ENCODE results near the gene PAF1.

Gene PAF1

GRCh38 chr19:39390751-39391437 is at the start of gene PAF1, which contains the start of gene MED29:
PAF1 (minus strand) TSS chr19:39391106; CDS start chr19:39390864, 242 bp downstream.
MED29 (plus strand) TSS chr19:39391378; CDS start chr19:39391423, 45 bp downstream.
- peak; percentile 99 for DNase-seq (ENCODE audit: low read depth in 2 of 2)

- no peak for DNase-seq (ENCODE audit: low read depth in 2 of 2)
These were observed 47.5 kb upstream of the PAF1 start for GRCh38 chr19:39438270-39438934.

GRCh38 chr19:39436350-39436716 is 45.4 kb upstream of the PAF1 start:
- DNase-seq (ENCODE audit: low read depth in 2 of 2): no peak

GRCh38 chr19:39435499-39436349 is 44.8 kb upstream of the PAF1 start, which contains the start of gene RPS16:
RPS16 (minus strand) TSS chr19:39435949; CDS start chr19:39435895, 54 bp downstream.
- peak; percentile 94 to 95 for DNase-seq (ENCODE audit: low read depth in 2 of 2)

- no peak for DNase-seq (ENCODE audit: low read depth in 2 of 2)
These were observed 43.5 kb upstream of the PAF1 start for GRCh38 chr19:39434123-39435076.

- no peak for DNase-seq (ENCODE audit: low read depth in 2 of 2)
These were observed 42.7 kb upstream of the PAF1 start for GRCh38 chr19:39433480-39434079.

DNA sequence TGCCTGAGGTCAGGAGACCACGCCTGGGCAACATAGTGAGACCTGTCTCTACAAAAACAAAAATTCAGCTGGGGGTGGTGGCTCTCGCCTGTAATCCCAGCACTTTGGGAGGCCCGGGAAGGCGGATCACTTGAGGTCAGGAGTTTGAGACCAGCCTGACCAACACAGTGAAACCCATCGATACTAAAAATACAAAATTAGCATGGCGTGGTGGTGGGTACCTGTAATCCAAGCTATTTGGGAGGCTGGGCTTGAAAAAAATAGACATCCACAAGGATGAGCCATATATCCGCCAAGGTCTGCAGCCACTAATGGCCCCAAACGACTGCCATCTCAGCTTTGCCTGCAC is 41.7 kb upstream of the PAF1 start:
- no peak for DNase-seq (ENCODE audit: low read depth in 2 of 2)

- DNase-seq (ENCODE audit: low read depth in 2 of 2): no peak
These were observed 40.0 kb upstream of the PAF1 start for GRCh38 chr19:39430675-39431593.

DNA sequence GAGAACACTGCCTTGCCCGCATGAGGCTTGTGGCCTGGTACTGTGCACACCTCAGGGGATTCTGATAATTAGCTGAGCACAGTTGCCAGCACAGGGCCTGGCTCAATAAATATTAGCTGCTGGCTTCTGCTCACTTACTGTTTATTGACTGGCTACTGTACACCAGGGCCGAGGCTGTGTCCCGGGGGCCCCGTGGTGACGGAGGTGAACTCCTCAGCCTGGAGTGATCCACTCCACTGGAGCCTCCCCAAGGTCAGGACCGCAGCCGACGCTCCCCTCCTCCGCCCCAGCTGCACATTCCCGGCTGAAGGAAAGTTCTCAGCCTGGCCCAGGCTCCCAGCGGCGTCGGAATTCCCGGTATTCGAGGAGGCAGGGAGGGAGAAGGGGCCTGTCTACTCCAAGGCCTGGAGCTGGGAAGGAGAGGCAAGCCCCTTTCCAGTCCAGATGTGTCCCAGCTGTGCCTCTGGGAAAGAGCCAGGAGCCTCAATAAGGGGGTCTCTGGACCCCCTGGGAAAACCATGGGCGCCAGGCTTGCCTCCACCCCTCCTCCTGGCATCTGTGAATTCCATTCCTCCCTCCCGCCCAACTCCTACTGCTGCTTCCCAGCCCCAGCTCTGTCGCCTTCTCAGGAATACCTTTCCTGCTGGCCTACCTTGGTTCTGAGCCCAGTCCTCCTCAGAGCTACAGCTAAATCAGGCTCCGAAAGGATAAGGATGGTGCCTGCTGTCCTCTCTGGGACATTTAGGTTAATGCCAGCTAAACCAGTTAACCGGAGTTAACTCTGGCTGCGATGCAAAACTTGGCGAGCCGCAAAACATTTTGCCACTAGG is 37.6 kb upstream of the PAF1 start:
- DNase-seq (ENCODE audit: low read depth in 2 of 2): peak; percentile 89 to 90

DNA sequence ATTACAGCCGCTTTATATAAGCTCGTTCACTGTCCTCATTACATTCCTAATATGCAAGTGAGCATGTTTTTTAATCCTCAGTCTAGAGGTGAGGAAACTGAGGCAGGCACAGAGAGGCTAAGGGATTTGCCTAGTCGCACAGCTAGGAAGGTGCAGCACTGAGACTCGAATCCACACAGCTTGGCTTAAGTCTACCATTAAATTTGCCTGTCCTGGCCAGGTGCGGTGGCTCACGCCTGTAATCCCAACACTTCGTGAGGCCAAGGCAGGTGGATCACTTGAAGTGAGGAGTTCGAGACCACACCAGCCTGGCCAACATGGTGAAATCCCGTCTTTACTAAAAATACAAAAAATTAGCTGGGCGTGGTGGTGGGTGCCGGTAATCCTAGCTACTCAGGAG is 36.8 kb upstream of the PAF1 start:
- DNase-seq (ENCODE audit: low read depth in 2 of 2): no peak

GRCh38 chr19:39426170-39426569 is 35.3 kb upstream of the PAF1 start:
- no peak for DNase-seq (ENCODE audit: low read depth in 2 of 2)

DNA sequence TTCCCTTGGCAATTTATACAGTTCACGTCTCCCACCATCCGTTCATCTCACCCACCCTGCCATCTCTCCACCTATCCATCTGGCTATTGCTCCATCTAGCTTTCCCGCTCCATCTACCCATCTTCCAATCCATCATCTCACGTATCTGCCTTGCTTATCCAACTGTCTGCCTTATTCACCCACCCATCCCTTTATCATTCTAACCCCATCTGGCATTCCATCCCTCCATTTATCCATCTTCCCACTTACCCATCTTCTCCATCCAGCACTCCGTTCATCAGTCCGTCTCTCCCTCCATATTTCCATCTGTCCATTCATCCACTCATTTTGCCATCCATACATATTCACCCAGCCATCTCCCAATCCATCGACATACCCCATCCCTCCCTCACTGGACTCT is 34.8 kb upstream of the PAF1 start:
- DNase-seq (ENCODE audit: low read depth in 2 of 2): no peak

DNA sequence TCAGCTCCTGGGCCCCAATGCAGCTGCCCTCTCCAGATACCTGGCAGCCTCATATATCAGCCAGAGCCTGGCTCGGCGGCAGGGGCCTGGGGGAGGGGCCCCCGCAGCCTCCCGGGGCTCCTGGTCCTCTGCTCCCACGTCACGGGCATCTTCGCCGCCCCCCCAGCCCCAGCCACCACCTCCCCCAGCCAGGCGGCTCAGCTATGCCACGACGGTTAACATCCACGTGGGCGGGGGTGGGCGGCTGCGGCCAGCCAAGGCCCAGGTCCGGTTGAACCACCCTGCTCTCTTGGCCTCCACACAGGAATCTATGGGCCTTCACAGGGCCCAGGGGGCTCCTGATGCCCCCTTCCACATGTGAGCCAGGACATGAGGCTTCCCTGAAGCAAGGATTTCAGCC is 34.0 kb upstream of the PAF1 start:
- no peak for DNase-seq (ENCODE audit: low read depth in 2 of 2)

GRCh38 chr19:39423258-39424086 is 32.6 kb upstream of the PAF1 start:
- DNase-seq (ENCODE audit: low read depth in 2 of 2): no peak

DNA sequence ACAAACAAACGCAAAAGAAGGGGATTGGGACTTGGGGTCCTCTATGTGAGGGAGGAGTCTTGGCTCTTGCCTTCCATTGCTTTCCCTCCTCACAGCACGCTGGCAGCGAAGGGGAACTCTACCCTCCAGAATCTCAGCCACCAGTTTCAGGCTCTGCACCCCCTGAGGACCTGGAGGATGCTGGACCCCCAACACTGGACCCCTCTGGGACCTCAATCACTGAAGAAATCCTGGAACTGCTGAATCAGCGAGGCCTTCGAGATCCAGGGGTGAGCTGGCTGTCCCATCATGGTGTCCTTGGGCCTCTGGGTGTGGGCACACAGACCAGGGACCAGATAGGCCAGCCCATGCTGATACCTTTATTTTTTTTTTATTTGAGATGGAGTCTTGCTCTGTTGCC is 31.1 kb upstream of the PAF1 start:
- DNase-seq (ENCODE audit: low read depth in 2 of 2): no peak

- DNase-seq (ENCODE audit: low read depth in 2 of 2): no peak
These were observed 29.9 kb upstream of the PAF1 start for GRCh38 chr19:39420769-39421168.

DNA sequence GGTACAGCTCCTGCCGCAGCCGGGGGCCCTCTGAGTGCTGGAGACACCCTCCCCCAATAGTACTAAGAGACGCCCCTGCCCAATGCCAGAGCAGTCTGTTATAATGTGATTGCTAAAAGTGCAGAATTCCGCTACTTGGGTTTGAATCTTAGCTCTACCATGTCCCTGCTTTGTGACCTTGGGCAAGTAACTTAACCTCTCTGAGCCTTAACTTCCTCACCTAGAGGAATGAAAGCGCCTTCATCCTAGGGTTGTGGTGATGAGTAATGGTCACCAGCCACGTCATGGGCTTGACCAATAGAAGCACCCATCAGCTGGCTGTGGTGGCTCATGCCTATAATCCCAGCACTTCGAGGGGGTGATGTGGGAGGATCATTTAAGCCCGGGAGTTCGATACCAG is 28.1 kb upstream of the PAF1 start:
- no peak for DNase-seq (ENCODE audit: low read depth in 2 of 2)
